Osteocyte (in vitro differentiated cells): ENCODE measurements around the gene FBXL13. TPM values are rescaled to one million over a fixed set of nuclear protein-coding genes. Genes with fewer than 3 reads are reported as not detected.
"Not testable (repeated sequence)": the region's sequence is repeated elsewhere in the genome, so short reads cannot be mapped to it uniquely, and the experiment has no call there.

ENCODE experiments used
- DNase-seq: peaks from one replicate; pipeline ENCODE4 v3.0.0; 2021; ENCODE audit warnings: mixed read lengths; ENCODE audit not compliant: unreplicated experiment; ENCODE audit errors: extremely low spot score
- H3K27ac Mint-ChIP-seq: one replicate; pipeline ENCODE4 v1.8.0; 2021; ENCODE audit warnings: mild to moderate bottlenecking, mixed read lengths; ENCODE audit not compliant: unreplicated experiment
- H3K27me3 Mint-ChIP-seq: one replicate; pipeline ENCODE4 v1.8.0; 2021; ENCODE audit warnings: mixed read lengths; ENCODE audit not compliant: unreplicated experiment
- H3K36me3 Mint-ChIP-seq: one replicate; pipeline ENCODE4 v1.8.0; 2021; ENCODE audit warnings: mixed read lengths; ENCODE audit not compliant: unreplicated experiment
- H3K4me1 Mint-ChIP-seq: one replicate; pipeline ENCODE4 v1.8.0; 2021; ENCODE audit warnings: mixed read lengths; ENCODE audit not compliant: unreplicated experiment
- H3K4me3 Mint-ChIP-seq: one replicate; pipeline ENCODE4 v1.8.0; 2021; ENCODE audit warnings: mild to moderate bottlenecking, moderate library complexity, mixed read lengths; ENCODE audit not compliant: unreplicated experiment
- H3K9me3 Mint-ChIP-seq: one replicate; pipeline ENCODE4 v1.8.0; 2021; ENCODE audit warnings: mixed read lengths; ENCODE audit not compliant: unreplicated experiment
- total RNA-seq: library from RNA; stranded (reverse); gene quantifications from 2 replicates; pipeline ENCODE4 v1.2.1, GENCODE V29; 2021
- TF ChIP-seq, protein P1 (sequence below): fragments of 200-600 bp; sonication (generic); IDR thresholded peaks from 2 replicates; pipeline ENCODE4 v1.5.0; 2021; ENCODE audit warnings: antibody characterized with exemption, mild to moderate bottlenecking, moderate library complexity

The FBXL13 gene
- total RNA-seq, 1 donor from 2014 or later: 0.83 TPM

DNA sequence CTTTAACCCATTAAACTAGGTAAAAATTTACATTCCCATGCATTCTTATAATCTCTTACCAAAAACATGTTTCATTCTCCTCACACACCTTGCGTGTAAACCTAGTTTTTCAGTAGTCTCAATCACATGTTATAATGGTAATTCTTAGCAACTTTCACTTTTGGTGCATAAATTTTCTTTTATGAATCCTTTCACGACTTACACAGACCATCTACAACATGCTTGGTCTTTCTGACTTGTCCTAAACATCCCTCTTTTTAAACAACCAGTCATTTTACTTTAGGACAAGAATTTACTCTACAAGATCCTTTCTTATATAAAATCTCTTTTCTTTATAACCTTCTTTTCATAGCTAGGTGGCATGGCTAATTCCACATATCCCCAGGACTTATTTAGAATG is 25.8 kb downstream of the FBXL13 start:
- Mint-ChIP-seq H3K36me3 (peaks cover 9% of the 10 kb centered on the region), H3K4me3 (no peak overlapping the region), H3K9me3 (peaks cover 32% of the 10 kb centered on the region), H3K4me1 (no peaks in the 10 kb centered on the region), H3K27me3 (no peaks in the 10 kb centered on the region), H3K27ac (no peak overlapping the region)
- DNase-seq: no peak
- TF ChIP-seq, protein P1, sequence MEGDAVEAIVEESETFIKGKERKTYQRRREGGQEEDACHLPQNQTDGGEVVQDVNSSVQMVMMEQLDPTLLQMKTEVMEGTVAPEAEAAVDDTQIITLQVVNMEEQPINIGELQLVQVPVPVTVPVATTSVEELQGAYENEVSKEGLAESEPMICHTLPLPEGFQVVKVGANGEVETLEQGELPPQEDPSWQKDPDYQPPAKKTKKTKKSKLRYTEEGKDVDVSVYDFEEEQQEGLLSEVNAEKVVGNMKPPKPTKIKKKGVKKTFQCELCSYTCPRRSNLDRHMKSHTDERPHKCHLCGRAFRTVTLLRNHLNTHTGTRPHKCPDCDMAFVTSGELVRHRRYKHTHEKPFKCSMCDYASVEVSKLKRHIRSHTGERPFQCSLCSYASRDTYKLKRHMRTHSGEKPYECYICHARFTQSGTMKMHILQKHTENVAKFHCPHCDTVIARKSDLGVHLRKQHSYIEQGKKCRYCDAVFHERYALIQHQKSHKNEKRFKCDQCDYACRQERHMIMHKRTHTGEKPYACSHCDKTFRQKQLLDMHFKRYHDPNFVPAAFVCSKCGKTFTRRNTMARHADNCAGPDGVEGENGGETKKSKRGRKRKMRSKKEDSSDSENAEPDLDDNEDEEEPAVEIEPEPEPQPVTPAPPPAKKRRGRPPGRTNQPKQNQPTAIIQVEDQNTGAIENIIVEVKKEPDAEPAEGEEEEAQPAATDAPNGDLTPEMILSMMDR: no peak

DNA sequence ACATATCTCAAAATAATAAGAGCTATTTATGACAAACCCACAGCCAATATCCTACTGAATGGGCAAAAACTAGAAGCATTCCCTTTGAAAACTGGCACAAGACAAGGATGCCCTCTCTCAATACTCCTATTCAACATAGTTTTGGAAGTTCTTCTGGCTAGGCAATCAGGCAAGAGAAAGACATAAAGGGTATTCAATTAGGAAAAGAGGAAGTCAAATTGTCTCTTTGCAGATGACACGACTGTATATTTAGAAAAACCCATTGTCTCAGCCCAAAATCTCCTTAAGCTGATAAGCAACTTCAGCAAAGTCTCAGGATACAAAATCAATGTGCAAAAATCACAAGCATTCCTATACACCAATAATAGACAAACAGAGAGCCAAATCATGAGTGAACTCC is 32.8 kb downstream of the FBXL13 start:
- H3K4me3 Mint-ChIP-seq, H3K27me3 Mint-ChIP-seq, H3K27ac Mint-ChIP-seq, DNase-seq, H3K36me3 Mint-ChIP-seq, H3K4me1 Mint-ChIP-seq: not testable (repeated sequence)
- peaks cover 20% of the 10 kb centered on the region for H3K9me3 Mint-ChIP-seq

DNA sequence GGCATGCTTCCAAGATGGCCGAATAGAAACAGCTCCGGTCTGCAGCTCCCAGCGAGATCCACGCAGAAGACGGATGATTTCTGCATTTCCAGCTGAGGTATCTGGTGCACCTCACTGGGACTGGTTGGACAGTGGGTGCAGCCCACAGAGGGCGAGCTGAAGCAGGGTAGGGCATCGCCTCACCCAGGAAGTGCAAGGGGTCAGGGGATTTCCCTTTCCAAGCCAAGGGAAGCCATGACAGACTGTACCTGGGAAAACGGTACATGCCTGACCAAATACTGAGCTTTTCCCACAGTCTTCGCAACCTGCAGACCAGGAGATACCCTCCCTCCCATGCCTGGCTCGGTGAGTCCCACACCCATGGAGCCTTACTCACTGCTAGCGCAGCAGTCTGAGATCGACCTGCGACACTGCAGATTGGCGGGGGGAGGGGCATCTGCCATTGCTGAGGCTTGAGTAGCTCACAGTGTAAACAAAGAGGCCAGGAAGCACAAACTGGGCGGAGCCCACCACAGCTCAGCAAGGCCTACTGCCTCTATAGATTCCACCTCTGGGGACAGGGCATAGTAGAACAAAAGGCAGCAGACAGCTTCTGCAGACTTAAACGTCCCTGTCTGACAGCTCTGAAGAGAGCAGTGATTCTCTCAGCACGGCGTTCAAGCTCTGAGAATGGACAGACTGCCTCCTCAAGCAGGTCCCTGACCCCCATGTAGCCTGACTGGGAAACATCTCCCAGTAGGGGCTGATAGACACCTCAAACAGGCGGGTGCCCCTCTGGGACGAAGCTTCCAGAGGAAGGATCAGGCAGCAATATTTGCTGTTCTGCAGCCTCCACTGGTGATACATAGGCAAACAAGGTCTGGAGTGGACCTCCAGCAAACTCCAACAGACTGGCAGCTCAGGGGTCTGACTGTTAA is 36.5 kb downstream of the FBXL13 start:
- H3K9me3 Mint-ChIP-seq, H3K4me3 Mint-ChIP-seq, H3K36me3 Mint-ChIP-seq: not testable (repeated sequence)

DNA sequence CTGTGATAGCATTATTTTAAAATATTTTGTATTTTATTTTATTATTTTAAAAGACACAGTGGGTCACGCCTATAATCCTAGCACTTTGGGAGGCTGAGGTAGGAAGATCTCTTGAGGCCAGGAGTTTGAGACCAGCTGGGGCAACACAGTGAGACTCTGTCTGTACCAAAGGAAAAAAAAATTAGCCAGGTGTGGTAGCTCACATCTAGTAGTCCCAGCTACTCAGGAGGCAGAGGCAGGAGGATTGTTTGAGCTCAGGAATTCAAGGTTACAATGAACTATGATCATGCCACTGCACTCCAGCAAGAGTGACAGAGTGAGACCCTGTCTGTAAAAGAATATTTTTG is 37.1 kb downstream of the FBXL13 start:
- H3K9me3 Mint-ChIP-seq: peaks cover 10% of the 10 kb centered on the region
- H3K27ac Mint-ChIP-seq: no peak overlapping the region
- peaks cover 4% of the 10 kb centered on the region for H3K36me3 Mint-ChIP-seq
- no peak for DNase-seq
- H3K27me3 Mint-ChIP-seq: no peaks in the 10 kb centered on the region
- H3K4me1 Mint-ChIP-seq: no peaks in the 10 kb centered on the region
- H3K4me3 Mint-ChIP-seq: no peak overlapping the region
- TF ChIP-seq, protein P1: no peak

More for the DNA sequence above, 36.5 kb downstream of the FBXL13 start:
- not testable (repeated sequence) for H3K4me1 Mint-ChIP-seq, H3K27ac Mint-ChIP-seq, H3K27me3 Mint-ChIP-seq, DNase-seq

DNA sequence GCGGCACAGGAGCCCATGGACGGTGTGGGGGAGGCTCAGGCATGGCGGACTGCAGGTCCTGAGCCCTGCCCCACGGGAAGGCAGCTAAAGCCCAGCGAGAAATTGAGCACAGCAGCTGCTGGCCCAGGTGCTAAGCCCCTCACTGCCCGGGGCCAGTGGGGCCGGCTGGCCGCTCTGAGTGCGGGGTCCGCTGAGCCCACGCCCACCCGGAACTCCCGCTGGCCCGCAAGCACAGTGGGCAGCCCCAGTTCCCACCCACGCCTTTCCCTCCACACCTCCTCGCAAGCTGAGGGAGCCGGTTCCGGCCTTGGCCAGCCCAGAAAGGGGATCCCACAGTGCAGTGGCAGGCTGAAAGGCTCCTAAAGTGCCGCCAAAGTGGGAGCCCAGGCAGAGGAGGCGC is 40.3 kb downstream of the FBXL13 start:
- not testable (repeated sequence) for H3K27me3 Mint-ChIP-seq, H3K9me3 Mint-ChIP-seq, H3K36me3 Mint-ChIP-seq, H3K27ac Mint-ChIP-seq, H3K4me1 Mint-ChIP-seq, H3K4me3 Mint-ChIP-seq, DNase-seq

DNA sequence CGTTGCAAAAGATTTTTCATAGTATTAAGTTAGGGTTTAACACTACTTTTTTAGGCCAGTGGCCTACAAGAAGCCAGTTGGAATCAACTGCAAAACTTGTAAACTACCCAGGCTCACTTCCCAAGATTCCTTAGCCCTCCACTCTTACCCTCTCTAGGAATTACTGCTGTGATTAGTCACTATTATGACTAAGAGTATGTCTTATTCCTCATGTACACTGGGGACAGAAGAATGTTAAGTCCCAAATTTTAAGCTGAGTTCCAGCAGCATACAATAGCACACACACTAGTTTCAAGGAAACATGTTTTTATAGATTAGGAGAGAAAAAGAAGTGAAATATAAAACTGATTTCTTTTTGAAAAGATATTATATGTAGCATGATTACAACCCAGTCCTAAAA is 42.8 kb downstream of the FBXL13 start:
- no peak for DNase-seq

More for the DNA sequence above, 42.8 kb downstream of the FBXL13 start:
- Mint-ChIP-seq H3K36me3 (no peaks in the 10 kb centered on the region), H3K9me3 (no peaks in the 10 kb centered on the region), H3K27ac (no peak overlapping the region), H3K4me3 (no peak overlapping the region), H3K27me3 (no peaks in the 10 kb centered on the region), H3K4me1 (no peaks in the 10 kb centered on the region)
- TF ChIP-seq, protein P1: no peak
